Muscle of arm (tissue), 12 donors: ENCODE results near the gene S1PR5. TPM values are rescaled to one million over a fixed set of nuclear protein-coding genes. Genes with fewer than 3 reads are reported as not detected.
"Not testable (repeated sequence)": the region's sequence is repeated elsewhere in the genome, so short reads cannot be mapped to it uniquely, and the experiment has no call there.

ENCODE experiments used
- DNase-seq: peaks from one replicate; pipeline ENCODE4 v3.0.0-alpha.2; 2013
- polyA plus RNA-seq, 12 donors: library from polyadenylated mRNA; unstranded; fragments of 120-200 nt; gene quantifications; one replicate each; pipeline ENCODE4 v1.2.1, GENCODE V29; 2013; ENCODE audit not compliant: insufficient read length in 12 of 12

Gene S1PR5
- polyA plus RNA-seq, 12 donors: 0.86 to 2.4 (median 1.6) TPM; not detected in 2

DNA sequence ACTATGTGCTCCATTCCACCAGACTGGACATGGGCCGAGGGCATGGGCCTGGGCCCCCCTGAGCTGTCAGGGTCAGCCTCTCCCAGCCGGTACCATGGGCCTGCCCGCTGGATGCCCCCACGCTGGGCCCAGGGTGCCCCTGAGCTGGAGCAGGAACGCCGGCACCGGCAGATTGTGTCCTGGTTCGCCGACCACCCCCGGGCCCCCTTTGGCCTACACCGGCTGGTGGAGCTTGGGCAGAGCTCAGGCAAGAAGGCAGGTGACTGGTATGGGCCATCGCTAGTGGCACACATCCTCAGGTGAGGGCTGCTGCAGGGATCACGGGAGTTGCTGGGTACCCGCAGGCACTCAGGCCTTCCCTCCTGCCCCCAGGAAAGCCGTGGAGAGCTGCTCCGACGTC lies 29.6 kb upstream of the S1PR5 start:
- DNase-seq: no peak

- DNase-seq: no peak
Measured at GRCh38 chr19:10544753-10545251, 27.6 kb upstream of the S1PR5 start.

- DNase-seq: no peak
Measured at GRCh38 chr19:10544242-10544752, 27.1 kb upstream of the S1PR5 start.

- peak; percentile 63 for DNase-seq
Measured at GRCh38 chr19:10543420-10544241, 26.4 kb upstream of the S1PR5 start, which contains the start of gene ATG4D. ATG4D (plus strand) TSS chr19:10543904; CDS start chr19:10544091, 187 bp downstream.

GRCh38 chr19:10543059-10543419 lies 25.8 kb upstream of the S1PR5 start:
- DNase-seq: no peak

DNA sequence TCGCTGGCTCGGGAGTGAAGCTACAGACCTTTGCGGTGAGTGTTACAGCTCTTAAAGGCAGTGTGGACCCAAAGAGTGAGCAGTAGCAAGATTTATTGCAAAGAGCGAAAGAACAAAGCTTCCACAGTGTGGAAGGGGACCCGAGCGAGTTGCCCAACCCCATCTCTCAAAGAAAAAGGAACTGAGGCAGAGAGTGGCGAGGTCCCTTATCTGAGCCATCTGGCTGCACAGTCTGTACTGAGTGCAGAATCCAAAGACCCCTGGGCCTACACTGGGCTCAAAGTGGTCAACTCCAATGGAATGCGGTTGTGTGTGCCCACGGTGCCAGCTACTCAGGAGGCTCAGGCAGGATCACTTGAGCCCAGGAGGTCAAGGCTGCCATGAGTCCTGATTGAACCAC lies 21.8 kb upstream of the S1PR5 start:
- DNase-seq: not testable (repeated sequence)

DNA sequence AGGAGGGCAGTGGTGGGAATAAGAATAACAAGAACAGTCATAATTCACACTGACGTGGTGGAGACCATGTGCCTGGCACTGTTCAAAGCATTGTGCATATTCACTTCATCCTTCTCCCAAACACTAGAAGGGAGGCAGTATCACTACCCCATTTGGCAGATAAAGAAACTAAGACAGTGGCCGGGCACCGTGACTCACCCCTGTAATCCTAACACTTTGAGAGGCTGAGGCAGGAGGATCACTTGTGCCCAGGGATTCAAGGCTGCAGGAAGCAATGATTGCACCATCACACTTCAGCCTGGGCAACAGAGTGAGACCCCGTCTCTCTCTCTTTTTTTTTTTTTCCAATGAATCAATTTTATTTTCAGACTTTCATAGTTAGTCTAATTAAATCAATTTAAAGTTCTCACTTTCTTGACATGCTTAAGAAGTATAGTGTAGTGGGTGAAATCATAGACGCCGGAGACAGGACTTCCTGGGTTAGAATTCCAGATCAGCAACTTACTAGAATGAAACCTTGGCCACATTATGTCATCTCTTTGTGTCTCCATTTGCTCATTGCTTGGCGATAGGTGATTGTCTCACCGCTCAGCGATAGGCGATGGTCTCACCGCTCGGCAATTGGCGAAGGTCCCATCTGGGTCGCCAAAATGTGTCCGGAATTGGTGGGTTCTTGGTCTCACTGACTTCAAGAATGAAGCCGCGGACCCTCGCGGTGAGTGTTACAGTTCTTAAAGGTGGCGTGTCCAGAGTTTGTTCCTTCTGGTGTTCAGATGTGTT lies 21.1 kb upstream of the S1PR5 start:
- no peak for DNase-seq

DNA sequence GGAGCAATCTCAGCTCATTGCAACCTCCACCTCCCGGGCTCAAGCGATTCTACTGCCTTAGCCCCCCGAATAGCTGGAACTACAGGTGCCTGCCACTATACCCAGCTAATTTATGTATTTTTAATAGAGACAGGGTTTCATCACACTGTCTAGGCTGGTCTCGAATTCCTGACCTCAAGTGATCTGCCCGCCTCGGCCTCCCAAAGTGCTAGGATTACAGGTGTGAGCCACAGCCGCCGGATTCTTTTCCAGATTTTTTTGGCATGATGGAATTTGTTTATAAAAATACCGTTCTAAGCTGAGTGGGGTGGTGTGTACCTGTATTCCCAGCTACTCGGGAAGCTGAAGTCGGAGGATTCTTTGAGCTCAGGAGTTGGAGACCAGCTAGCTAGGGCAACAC lies 20.4 kb upstream of the S1PR5 start:
- DNase-seq: no peak

GRCh38 chr19:10535613-10536012 lies 18.4 kb upstream of the S1PR5 start:
- DNase-seq: no peak

DNA sequence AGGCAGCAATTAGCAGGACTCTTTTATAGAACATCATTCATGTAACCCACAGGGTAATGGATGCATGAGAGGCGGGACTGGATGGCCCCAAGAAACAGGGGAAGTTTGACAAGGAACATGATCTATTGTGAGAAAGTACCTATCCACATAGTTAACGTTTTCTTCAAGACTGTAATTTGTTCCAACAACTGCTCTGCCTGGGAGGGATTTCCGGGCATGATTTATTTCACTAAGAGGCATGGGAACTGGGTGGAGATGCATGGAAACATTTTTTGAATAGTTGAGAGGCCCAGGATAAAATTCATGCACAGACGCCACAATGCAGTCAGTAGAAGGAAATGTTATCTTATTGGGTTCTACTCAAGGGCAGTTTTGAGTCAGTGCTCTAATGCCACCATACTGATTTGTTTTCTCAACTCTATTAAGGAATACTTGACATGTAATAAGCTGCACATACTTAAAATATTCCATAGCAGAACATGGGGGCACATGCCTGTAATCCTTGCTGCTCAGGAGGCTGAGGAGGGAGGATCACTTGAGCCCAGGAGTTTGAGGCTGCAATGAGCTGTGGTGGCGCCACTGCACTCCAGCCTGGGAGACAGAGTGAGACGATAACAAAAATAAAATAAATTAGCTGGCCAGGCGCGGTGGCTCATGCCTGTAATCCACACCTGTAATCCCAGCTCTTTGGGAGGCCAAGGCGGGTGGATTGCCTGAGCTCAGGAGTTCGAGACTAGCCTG lies 16.6 kb upstream of the S1PR5 start:
- DNase-seq: no peak

GRCh38 chr19:10532457-10532856 lies 15.2 kb upstream of the S1PR5 start:
- DNase-seq: no peak

DNA sequence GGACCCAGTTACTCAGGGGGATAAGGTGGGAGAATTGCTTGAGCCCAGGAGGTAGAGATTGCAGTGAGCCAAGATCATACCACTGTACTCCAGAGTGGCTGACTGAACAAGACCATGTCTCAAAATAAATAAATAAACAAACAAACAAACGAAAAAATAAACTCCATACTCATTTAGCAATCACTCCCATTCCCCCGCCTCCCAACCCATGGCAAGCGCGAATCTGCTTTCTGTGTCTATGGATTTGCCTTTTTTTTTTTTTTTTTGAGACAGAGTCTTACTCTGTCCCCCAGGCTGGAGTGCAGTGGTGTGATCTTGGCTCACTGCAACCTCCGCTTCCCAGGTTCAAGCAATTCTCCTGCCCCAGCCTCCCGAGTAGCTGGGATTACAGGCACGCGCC lies 9.6 kb upstream of the S1PR5 start:
- not testable (repeated sequence) for DNase-seq

DNA sequence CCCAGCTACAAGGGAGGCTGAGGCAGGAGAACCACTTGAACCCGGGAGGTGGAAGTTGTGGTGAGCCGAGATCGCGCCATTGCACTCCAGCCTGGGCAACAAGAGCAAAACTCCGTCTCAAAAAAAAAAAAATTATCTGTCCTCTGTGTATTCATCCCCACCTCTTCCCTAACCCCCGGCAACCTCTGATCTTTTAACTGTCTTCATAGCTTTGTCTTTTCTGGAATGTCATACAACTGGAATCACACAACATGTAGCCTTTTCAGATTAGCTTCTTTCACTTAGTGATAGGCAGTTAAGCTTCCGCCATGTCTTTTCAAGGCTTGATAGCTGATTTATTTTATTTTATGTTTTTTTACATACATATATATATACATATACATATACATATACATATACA lies 8.4 kb upstream of the S1PR5 start:
- DNase-seq: no peak

DNA sequence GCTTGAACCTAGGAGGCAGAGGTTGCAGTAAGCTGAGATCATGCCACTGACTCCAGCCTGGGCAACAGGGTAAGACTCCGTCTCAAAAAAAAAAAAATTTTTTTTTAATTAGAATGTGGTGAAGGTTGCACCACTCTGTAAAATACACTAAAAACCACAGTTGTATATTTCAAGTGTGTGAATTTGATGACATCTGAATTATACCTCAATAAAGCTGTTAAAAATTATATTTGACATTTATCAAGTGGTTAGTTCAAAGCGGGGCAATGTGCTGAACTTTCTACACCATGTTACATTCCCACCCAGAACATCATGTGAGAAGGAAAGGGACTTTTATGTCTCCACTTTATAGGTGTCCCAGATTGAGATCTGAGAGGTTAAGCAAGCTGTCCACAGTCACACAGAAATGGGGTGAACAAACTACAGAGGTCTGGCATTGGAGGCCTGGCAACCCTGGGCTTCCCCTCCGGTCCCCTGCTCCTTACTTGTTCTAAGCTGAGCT lies 5.9 kb upstream of the S1PR5 start:
- DNase-seq: no peak

DNA sequence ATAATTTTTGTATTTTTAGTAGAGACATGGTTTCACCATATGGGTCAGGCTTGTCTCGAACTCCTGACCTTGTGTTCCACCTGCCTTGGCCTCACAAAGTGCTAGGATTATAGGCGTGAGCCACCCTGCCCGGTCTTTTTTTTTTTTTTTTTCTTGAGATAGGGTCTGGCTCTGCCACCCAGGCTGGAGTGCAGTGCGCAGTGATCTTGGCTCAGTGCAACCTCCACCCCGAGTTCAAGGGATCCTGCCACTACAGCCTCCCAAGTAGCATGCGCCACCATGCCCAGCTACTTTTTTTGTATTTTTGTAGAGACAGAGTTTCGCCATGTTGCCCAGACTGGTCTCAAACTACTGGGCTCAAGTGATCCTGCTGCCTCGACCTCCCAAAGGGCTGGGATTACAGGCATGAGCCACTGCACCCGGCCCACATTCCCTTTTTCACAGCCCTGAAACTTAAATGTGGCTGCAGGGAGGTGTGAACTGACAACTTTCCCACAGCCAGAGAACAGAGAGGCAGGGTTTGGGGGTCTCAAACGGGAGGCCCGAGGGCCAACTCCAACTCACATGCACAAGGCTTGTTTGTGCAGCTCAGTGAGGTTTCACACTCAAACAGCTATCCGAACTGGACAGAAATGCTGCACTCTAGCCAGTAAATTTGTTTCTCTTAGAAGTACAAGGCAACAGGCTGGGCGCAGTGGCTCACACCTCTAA lies 4.4 kb upstream of the S1PR5 start:
- no peak for DNase-seq

DNA sequence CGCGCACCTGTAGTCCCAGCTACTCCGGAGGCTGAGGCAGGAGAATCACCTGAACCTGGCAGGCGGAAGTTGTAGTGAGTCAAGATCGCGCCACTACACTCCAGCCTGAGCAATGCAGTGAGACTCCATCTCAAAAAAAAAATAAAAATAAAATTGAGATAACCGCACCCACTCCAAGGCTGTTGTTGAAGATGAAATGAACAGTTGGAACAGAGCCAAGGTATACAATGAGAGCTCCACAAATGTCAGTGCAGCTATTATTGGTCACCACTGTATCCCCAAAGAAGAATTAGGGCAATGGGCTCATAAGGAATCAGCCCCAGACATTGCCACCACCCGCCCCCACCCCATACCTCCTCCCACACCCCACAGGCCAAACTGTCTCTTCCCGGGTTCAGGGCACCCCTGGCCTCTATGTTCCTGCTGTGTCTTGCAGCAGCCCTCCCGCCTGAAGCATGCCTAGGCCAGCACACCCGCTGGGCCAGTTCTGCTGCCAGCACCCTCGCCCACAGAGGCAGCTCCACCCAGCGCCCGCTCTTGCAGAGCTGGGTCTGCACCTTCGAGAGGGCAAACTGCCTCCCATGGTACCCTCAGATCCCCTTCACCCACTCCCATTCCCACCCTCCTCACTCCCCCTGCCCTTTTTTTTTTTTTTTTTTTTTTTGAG lies 3.5 kb upstream of the S1PR5 start:
- no peak for DNase-seq

GRCh38 chr19:10519421-10519820 lies 2.2 kb upstream of the S1PR5 start:
- no peak for DNase-seq

GRCh38 chr19:10518444-10519361 lies 1.5 kb upstream of the S1PR5 start:
- no peak for DNase-seq

GRCh38 chr19:10517760-10518443 lies 655 bp upstream of the S1PR5 start:
- DNase-seq: no peak
